ENCODE measurements around the gene FMN1.

- TF ChIP-seq TEAD4 (IDR thresholded peaks at IDR 0.05) (no peak), TCF12 (IDR thresholded peaks at IDR 0.05; ENCODE audit: low read depth) (no peak), CEBPB (IDR thresholded peaks at IDR 0.05) (no peak), TAF1 (IDR thresholded peaks at IDR 0.05; ENCODE audit: low read depth) (no peak), YY1 (IDR thresholded peaks at IDR 0.05; ENCODE audit: low read depth) (no peak), REST (IDR thresholded peaks at IDR 0.05; ENCODE audit: low read depth) (no peak)
Measured at GRCh38 chr15:32859251-32859650, 335.3 kb downstream of the FMN1 start.

Data from Ishikawa (cell line).